ENCODE measurements around the gene XIRP1. TPM values are rescaled to one million over a fixed set of nuclear protein-coding genes. Genes with fewer than 3 reads are reported as not detected.

The XIRP1 gene
- total RNA-seq, 1 experiment from 2014 or later: 0.59 TPM

Other genes starting within 250 kb of the XIRP1 start
- not detected in 2 replicates for gene SCN11A, start 140.7 kb downstream of the XIRP1 start, total RNA-seq (2014; rRNA removed; shearing (Covaris generic))
- 11.4 and 20.0 TPM in 2 replicates for gene WDR48, start 140.6 kb downstream of the XIRP1 start, total RNA-seq (2014; rRNA removed; shearing (Covaris generic))
- gene GORASP1, start 85.0 kb downstream of the XIRP1 start, total RNA-seq (2014; rRNA removed; shearing (Covaris generic)): 18.7 and 34.8 TPM in 2 replicates
- gene TTC21A, start 84.9 kb downstream of the XIRP1 start, total RNA-seq (2014; rRNA removed; shearing (Covaris generic)): 0.10 and 1.4 TPM in 2 replicates
- 6.0 and 12.6 TPM in 2 replicates for gene CSRNP1, start 39.0 kb downstream of the XIRP1 start, total RNA-seq (2014; rRNA removed; shearing (Covaris generic))
- 0.02 TPM in 1 of 2 replicates, not detected in the other for gene CX3CR1, start 87.4 kb upstream of the XIRP1 start, total RNA-seq (2014; rRNA removed; shearing (Covaris generic))
- gene CCR8, start 137.1 kb upstream of the XIRP1 start, total RNA-seq (2014; rRNA removed; shearing (Covaris generic)): not detected in 2 replicates
- gene SLC25A38, start 190.8 kb upstream of the XIRP1 start, total RNA-seq (2014; rRNA removed; shearing (Covaris generic)): 20.6 and 26.4 TPM in 2 replicates
- gene RPSA, start 214.1 kb upstream of the XIRP1 start, total RNA-seq (2014; rRNA removed; shearing (Covaris generic)): 933 and 1,152 TPM in 2 replicates